SW 1271 (cell line): ENCODE data around the gene COQ2.
"Not testable (repeated sequence)": the region's sequence is repeated elsewhere in the genome, so short reads cannot be mapped to it uniquely, and the experiment has no call there.

ENCODE experiments used
- DNase-seq, 2 experiments: peaks; one replicate each; lab custom pipeline; 2025; lab: John Stamatoyannopoulos, UW

Gene COQ2

GRCh38 chr4:83283181-83283580 is 1.4 kb downstream of the COQ2 start:
- no peak for DNase-seq

GRCh38 chr4:83282049-83282535 is 2.5 kb downstream of the COQ2 start:
- DNase-seq = peak in 1 of 2 experiments; percentile 14

- no peak for DNase-seq
Measured at GRCh38 chr4:83281307-83281706, 3.3 kb downstream of the COQ2 start.

- DNase-seq = no peak
Measured at GRCh38 chr4:83276299-83277040, 8.1 kb downstream of the COQ2 start.

- not testable (repeated sequence) for DNase-seq
Measured at GRCh38 chr4:83273926-83274325, 10.7 kb downstream of the COQ2 start.

GRCh38 chr4:83272900-83273299 is 11.7 kb downstream of the COQ2 start:
- DNase-seq = no peak

GRCh38 chr4:83269256-83269655 is 15.3 kb downstream of the COQ2 start:
- no peak for DNase-seq

GRCh38 chr4:83268491-83268890 is 16.1 kb downstream of the COQ2 start:
- no peak for DNase-seq

- no peak for DNase-seq
Measured at GRCh38 chr4:83267830-83268475, 16.6 kb downstream of the COQ2 start.

- no peak for DNase-seq
Measured at GRCh38 chr4:83267121-83267829, 17.3 kb downstream of the COQ2 start.

GRCh38 chr4:83266689-83267088 is 17.9 kb downstream of the COQ2 start:
- no peak for DNase-seq

GRCh38 chr4:83263106-83263505 is 21.5 kb downstream of the COQ2 start:
- DNase-seq = no peak

- DNase-seq = no peak
Measured at GRCh38 chr4:83262682-83263081, 21.9 kb downstream of the COQ2 start.

- no peak for DNase-seq
Measured at GRCh38 chr4:83261307-83261706, 23.3 kb downstream of the COQ2 start.

- no peak for DNase-seq
Measured at GRCh38 chr4:83259586-83259985, 25.0 kb downstream of the COQ2 start.

- no peak for DNase-seq
Measured at GRCh38 chr4:83258461-83258860, 26.1 kb downstream of the COQ2 start.

GRCh38 chr4:83257811-83258210 is 26.8 kb downstream of the COQ2 start:
- no peak for DNase-seq

- peak; percentile 23 to 61 for DNase-seq
Measured at GRCh38 chr4:83255584-83255983, 29.0 kb downstream of the COQ2 start.

GRCh38 chr4:83252782-83253405 is 31.7 kb downstream of the COQ2 start:
- peak in 1 of 2 experiments; percentile 36 for DNase-seq

- no peak for DNase-seq
Measured at GRCh38 chr4:83251447-83251830, 33.2 kb downstream of the COQ2 start.

- DNase-seq = no peak
Measured at GRCh38 chr4:83250687-83251446, 33.7 kb downstream of the COQ2 start.

- DNase-seq = no peak
Measured at GRCh38 chr4:83248486-83248885, 36.1 kb downstream of the COQ2 start.
